ENCODE measurements around the gene CDKAL1. TPM values are rescaled to one million over a fixed set of nuclear protein-coding genes. Genes with fewer than 3 reads are reported as not detected.

Gene CDKAL1
- total RNA-seq, 1 experiment from 2014 or later = 20.6 TPM

DNA sequence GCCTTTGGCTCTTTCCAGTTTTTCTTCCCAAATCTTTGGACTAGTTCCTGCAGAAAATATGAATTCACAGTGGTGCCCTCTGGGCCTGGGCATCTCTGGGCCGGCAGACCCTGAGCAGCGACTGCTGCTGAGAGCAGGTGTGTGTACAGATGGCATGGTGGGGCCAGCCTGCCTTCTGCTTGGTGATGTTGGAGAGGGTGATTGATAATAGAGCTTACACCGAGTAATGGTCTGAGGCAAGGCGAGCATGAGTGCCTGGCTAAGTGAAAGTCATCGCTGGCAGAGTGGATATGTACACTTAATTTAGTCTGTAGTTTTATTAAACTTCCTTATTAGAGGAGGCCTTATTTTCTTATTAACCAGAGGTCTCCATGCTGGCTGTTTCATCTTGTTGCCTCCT lies 156.9 kb downstream of the CDKAL1 start:
- H3K4me1 Mint-ChIP-seq = peaks cover 39% of the 10 kb centered on the region
- TF ChIP-seq ZNF423 (CRISPR knock-in tag; IDR thresholded peaks at IDR 0.05) (no peak), NR3C1 (CRISPR knock-in tag; conservative IDR thresholded peaks at IDR 0.05; ENCODE audit: low read depth) (no peak), TEAD4 (CRISPR knock-in tag; IDR thresholded peaks at IDR 0.05) (no peak), KAT7 (CRISPR knock-in tag; IDR thresholded peaks at IDR 0.05; ENCODE audit: borderline replicate concordance) (no peak), ZNF396 (CRISPR knock-in tag; IDR thresholded peaks at IDR 0.05; ENCODE audit: borderline replicate concordance) (no peak), RELA (CRISPR knock-in tag; IDR thresholded peaks at IDR 0.05; ENCODE audit: borderline replicate concordance) (no peak), TEAD1 (CRISPR knock-in tag; IDR thresholded peaks at IDR 0.05) (no peak), EMX1 (CRISPR knock-in tag; IDR thresholded peaks at IDR 0.05) (no peak)
- TF ChIP-seq, protein P1, sequence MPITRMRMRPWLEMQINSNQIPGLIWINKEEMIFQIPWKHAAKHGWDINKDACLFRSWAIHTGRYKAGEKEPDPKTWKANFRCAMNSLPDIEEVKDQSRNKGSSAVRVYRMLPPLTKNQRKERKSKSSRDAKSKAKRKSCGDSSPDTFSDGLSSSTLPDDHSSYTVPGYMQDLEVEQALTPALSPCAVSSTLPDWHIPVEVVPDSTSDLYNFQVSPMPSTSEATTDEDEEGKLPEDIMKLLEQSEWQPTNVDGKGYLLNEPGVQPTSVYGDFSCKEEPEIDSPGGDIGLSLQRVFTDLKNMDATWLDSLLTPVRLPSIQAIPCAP (CRISPR knock-in tag; IDR thresholded peaks at IDR 0.05) = no peak
- TF ChIP-seq, protein P2, sequence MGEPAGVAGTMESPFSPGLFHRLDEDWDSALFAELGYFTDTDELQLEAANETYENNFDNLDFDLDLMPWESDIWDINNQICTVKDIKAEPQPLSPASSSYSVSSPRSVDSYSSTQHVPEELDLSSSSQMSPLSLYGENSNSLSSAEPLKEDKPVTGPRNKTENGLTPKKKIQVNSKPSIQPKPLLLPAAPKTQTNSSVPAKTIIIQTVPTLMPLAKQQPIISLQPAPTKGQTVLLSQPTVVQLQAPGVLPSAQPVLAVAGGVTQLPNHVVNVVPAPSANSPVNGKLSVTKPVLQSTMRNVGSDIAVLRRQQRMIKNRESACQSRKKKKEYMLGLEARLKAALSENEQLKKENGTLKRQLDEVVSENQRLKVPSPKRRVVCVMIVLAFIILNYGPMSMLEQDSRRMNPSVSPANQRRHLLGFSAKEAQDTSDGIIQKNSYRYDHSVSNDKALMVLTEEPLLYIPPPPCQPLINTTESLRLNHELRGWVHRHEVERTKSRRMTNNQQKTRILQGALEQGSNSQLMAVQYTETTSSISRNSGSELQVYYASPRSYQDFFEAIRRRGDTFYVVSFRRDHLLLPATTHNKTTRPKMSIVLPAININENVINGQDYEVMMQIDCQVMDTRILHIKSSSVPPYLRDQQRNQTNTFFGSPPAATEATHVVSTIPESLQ (CRISPR knock-in tag; IDR thresholded peaks at IDR 0.05) = no peak
- H3K27me3 Mint-ChIP-seq (ENCODE audit: low read depth) = no peaks in the 10 kb centered on the region
- H3K4me3 Mint-ChIP-seq = no peak overlapping the region
- CTCF ChIA-PET = no interaction called here
- POLR2A ChIA-PET = interaction anchor here (0.6 kb wide), 1 partner anchor 158 kb away, joined by 3 read pairs; no protein-coding TSS in a partner anchor
- H3K36me3 Mint-ChIP-seq = no peaks in the 10 kb centered on the region
- H3K9me3 Mint-ChIP-seq = no peaks in the 10 kb centered on the region
- DNase-seq (ENCODE audit: low spot score) (no peak), ATAC-seq (no peak)
- no peak overlapping the region for H3K27ac Mint-ChIP-seq

DNA sequence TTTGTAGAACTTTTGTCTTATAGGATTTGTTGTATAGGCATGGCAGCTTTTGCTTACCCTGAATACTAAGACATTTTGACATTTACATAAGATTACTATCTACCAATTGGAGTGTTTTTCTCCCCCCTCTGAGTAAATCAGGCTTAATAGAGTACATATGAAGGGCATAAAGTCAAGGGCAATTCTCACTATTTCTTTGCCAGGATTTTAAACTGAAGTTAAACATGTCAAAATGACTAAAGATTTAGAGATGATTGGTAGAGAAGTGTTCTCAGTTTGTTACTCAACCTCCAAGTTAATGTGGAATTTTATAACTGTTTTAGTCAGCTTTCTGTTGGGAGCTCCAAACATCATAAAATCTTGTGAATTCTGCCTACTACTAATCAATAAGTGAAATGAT lies 157.8 kb downstream of the CDKAL1 start:
- no peak for TF ChIP-seq RELA (CRISPR knock-in tag; IDR thresholded peaks at IDR 0.05; ENCODE audit: borderline replicate concordance)
- no peak for TF ChIP-seq PRRX2 (CRISPR knock-in tag; IDR thresholded peaks at IDR 0.05)
- TF ChIP-seq ETV6 (CRISPR knock-in tag; IDR thresholded peaks at IDR 0.05) = no peak
- TF ChIP-seq CREB1 (CRISPR knock-in tag; IDR thresholded peaks at IDR 0.05) = no peak
- no peak for TF ChIP-seq EMX1 (CRISPR knock-in tag; IDR thresholded peaks at IDR 0.05)
- no peak for TF ChIP-seq ZNF138 (CRISPR knock-in tag; conservative IDR thresholded peaks at IDR 0.05)
- TF ChIP-seq, protein P3, sequence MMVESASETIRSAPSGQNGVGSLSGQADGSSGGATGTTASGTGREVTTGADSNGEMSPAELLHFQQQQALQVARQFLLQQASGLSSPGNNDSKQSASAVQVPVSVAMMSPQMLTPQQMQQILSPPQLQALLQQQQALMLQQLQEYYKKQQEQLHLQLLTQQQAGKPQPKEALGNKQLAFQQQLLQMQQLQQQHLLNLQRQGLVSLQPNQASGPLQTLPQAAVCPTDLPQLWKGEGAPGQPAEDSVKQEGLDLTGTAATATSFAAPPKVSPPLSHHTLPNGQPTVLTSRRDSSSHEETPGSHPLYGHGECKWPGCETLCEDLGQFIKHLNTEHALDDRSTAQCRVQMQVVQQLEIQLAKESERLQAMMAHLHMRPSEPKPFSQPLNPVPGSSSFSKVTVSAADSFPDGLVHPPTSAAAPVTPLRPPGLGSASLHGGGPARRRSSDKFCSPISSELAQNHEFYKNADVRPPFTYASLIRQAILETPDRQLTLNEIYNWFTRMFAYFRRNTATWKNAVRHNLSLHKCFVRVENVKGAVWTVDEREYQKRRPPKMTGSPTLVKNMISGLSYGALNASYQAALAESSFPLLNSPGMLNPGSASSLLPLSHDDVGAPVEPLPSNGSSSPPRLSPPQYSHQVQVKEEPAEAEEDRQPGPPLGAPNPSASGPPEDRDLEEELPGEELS (CRISPR knock-in tag; IDR thresholded peaks at IDR 0.05) = no peak
- no peak for TF ChIP-seq FOXP1 (CRISPR knock-in tag; IDR thresholded peaks at IDR 0.05; ENCODE audit: borderline replicate concordance)
- TF ChIP-seq CREM (CRISPR knock-in tag; IDR thresholded peaks at IDR 0.05) = no peak
- no peak for TF ChIP-seq ZNF219 (CRISPR knock-in tag; IDR thresholded peaks at IDR 0.05; ENCODE audit: borderline replicate concordance)
- TF ChIP-seq, protein P4, sequence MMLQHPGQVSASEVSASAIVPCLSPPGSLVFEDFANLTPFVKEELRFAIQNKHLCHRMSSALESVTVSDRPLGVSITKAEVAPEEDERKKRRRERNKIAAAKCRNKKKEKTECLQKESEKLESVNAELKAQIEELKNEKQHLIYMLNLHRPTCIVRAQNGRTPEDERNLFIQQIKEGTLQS (CRISPR knock-in tag; conservative IDR thresholded peaks at IDR 0.05) = no peak
- TF ChIP-seq, protein P5, sequence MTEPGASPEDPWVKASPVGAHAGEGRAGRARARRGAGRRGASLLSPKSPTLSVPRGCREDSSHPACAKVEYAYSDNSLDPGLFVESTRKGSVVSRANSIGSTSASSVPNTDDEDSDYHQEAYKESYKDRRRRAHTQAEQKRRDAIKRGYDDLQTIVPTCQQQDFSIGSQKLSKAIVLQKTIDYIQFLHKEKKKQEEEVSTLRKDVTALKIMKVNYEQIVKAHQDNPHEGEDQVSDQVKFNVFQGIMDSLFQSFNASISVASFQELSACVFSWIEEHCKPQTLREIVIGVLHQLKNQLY (CRISPR knock-in tag; IDR thresholded peaks at IDR 0.05) = no peak
- no peak overlapping the region for H3K27ac Mint-ChIP-seq

More for the DNA sequence above, 157.8 kb downstream of the CDKAL1 start:
- Mint-ChIP-seq H3K9me3 (no peaks in the 10 kb centered on the region), H3K27me3 (ENCODE audit: low read depth) (no peaks in the 10 kb centered on the region), H3K4me1 (peaks cover 42% of the 10 kb centered on the region), H3K4me3 (no peak overlapping the region), H3K36me3 (no peaks in the 10 kb centered on the region)
- ChIA-PET POLR2A (interaction anchor here (0.6 kb wide), 1 partner anchor 159 kb away, joined by 3 read pairs; no protein-coding TSS in a partner anchor), CTCF (no interaction called here)
- DNase-seq (ENCODE audit: low spot score) (no peak), ATAC-seq (no peak)
